ENCODE results near the gene TBC1D24.
A peak's percentile ranks its signal among the peaks of the same experiment; 100 is the strongest.
"Not testable (repeated sequence)": the region's sequence is repeated elsewhere in the genome, so short reads cannot be mapped to it uniquely, and the experiment has no call there.

TBC1D24 gene

DNA sequence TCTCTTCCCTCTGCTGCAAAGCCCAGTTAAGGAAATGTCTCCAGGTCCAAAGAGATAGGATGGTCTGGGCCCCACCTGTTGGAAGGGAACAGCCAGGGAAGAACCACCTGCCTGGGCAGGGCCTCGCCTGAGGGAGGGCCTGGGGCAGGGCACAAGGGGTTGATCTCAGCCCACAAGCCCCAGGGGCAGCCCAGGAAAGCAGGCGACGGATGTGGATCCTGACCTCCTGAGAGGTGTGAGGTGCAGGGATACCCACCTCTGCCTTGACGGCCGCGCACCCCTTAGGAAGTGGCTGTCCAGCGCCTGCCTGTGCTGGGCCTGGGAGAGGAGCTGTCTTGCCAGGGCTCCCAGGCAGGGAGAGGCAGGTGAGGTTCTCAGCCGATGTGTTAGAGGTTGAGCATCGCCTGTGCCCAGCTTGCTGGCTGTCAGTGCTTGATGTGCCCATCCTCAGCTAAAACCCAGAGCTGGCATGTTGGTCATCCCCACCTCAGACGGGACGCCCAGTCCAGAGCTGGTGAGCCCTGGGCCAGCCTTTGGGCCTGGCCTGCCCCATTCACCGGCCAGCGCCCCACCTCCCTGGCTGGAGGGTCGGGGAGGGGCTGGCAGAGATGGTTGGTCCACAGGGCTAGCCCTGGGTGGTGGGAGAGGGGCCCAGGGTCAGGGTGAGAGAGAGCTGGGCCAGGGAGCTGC is 55.8 kb downstream of the TBC1D24 start:
- DNase-seq (ENCODE audit: low read depth in 4 of 4, low spot score in 1 of 4): no peak

DNA sequence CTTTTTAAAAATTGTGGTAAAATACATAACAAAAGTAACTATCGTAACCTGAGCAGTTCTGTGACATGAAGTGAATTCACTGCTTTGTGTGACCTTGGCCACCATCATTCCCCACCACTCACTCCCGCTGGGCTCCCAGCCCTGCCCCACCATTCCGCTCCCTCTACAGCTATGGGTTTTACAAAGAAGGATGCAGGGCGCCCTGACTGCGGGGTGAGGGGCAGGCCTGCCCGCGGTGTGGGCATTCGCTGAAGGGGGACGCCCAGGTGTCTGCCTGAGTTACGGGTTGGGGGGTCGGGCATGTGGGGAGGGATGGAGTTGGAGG is 56.4 kb downstream of the TBC1D24 start, which contains the start of gene CEMP1:
CEMP1 (minus strand) TSS at position 38 of the 325 bp plus-strand sequence. CDS start 335 bp downstream, outside the sequence.
- no peak for DNase-seq (ENCODE audit: low read depth in 4 of 4, low spot score in 1 of 4)

- peak; percentile 86 to 98 (median 95) for DNase-seq (ENCODE audit: low read depth in 4 of 4, low spot score in 1 of 4)
Observed at GRCh38 chr16:2531696-2532493, 57.0 kb downstream of the TBC1D24 start.

- DNase-seq (ENCODE audit: low read depth in 4 of 4, low spot score in 1 of 4): peak in 2 of 4 experiments; percentile 39 to 45
Observed at GRCh38 chr16:2532494-2533141, 57.7 kb downstream of the TBC1D24 start.

DNA sequence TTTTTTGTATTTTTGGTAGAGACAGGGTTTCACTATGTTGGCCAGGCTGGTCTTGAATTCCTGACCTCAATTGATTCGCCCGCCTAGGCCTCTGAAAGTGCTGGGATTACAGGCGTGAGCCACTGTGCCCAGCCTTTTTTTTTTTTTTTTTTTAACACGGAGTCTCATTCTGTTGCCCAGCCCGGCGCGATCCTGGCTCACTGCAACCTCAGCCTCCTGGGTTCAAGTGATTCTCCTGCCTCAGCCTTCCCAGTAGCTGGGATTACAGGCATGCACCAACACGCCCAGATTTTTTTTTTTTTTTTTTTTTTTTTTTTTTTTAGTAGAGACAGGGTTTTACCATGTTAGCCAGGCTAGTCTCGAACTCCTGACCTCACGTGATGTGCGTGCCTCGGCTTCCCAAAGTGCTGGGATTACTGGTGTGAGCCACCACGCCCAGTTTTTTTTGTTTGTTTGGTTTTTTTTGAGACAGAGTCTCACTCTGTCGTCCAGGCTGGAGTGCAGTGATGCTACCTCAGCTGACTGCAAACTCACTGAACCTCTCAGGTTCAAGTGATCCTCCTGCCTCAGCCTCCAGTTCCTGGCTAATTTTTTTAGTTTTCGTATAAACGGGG is 58.3 kb downstream of the TBC1D24 start:
- not testable (repeated sequence) for DNase-seq (ENCODE audit: low read depth in 4 of 4, low spot score in 1 of 4)

GRCh38 chr16:2533912-2534311 is 59.0 kb downstream of the TBC1D24 start:
- no peak for DNase-seq (ENCODE audit: low read depth in 4 of 4, low spot score in 1 of 4)

DNA sequence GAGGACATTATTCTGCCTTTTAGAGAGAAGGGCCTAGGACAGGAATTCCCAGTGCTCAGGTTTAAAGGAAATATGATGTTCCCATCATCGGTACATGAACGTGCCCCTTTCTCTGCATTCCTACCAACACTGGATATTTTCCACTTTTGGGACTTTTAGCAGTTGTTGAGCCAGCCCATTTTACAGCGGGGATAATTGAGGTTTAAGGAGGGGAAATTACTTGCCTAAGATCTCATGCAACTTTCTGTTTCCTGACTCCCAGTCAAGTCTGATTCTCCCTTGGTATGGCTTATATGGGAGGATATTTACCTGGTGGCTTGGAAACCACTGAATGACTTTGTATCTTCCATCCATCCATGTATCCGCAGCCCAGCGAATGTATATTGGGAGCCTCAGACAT is 59.4 kb downstream of the TBC1D24 start:
- not testable (repeated sequence) for DNase-seq (ENCODE audit: low read depth in 4 of 4, low spot score in 1 of 4)

DNA sequence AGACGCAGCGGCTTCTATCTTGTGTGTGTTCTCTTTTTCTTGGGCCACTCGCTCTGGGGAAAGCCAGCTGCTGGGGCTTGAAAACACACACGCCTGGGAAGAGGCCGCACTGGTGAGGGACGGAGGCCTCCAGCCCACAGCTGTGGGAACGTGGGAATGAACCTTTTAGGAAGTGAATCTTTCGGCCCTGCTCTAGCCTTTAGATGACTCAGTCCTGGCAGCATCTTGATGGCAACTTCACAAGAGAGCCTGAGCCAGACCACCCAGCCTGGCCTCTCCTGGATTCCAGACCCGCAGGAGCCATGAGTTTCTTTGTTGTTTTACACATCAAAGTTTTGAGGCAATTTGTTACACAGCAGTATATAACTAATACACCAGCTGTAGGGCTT is 60.7 kb downstream of the TBC1D24 start:
- DNase-seq (ENCODE audit: low read depth in 4 of 4, low spot score in 1 of 4): no peak

GRCh38 chr16:2537451-2538379 is 62.8 kb downstream of the TBC1D24 start, which contains the start of gene PDPK1:
TSS of gene PDPK1 (plus strand) at chr16:2538021. CDS start at chr16:2538113, 92 bp downstream.
- DNase-seq (ENCODE audit: low read depth in 4 of 4, low spot score in 1 of 4): peak; percentile 71 to 89 (median 84)

DNA sequence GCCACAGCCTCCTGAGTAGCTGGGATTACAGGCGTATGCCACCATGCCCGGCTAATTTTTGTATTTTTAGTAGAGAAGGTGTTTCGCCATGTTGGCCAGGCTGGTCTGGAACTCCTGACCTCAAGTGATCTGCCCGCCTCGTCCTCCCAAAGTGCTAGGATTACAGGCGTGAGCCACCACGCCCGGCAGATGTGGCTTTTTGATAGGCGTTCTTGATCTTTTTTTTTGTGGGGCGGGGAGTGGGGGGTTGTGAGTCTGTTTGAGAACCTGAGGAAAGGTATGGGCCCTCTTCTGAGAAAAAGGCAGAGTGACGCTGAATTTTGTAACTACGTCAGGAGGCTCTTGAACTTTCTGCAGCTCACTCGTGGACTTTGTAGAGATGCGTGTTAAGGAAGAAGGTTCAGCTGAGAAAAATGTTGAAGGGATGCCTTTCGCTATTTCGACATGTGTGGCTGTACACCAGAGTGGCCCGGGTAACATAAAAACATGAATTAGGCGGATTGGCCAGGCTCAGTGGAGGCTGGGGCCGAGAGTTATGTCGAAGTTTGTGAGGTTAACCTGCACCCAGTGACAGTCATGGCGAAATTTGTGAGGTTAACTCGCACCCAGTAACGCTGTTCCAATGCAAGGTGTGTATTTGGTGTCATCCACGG is 64.4 kb downstream of the TBC1D24 start:
- DNase-seq (ENCODE audit: low read depth in 4 of 4, low spot score in 1 of 4): not testable (repeated sequence)

GRCh38 chr16:2539845-2540458 is 65.0 kb downstream of the TBC1D24 start:
- DNase-seq (ENCODE audit: low read depth in 4 of 4, low spot score in 1 of 4): peak in 1 of 4 experiments; percentile 25

DNA sequence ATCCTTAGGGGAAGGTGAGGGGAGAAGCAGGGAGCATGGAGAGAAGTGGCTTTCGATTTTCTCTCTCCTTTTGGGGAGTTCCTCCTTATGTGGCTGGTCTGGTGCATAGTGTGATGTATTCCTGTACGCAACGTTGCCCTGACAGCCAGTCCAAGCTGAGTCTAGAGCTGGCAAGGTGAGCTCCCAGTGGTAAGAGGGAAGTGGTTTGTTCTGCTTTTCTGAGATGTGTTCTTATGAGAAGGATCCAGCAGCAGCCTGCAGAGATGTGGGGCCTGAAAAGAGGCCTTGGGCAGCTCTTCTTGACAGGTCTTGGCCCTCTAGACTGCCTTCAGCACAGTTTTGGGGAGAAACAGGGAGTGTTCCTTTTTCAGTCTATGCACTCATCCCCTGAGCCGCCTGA is 66.0 kb downstream of the TBC1D24 start:
- not testable (repeated sequence) for DNase-seq (ENCODE audit: low read depth in 4 of 4, low spot score in 1 of 4)

DNA sequence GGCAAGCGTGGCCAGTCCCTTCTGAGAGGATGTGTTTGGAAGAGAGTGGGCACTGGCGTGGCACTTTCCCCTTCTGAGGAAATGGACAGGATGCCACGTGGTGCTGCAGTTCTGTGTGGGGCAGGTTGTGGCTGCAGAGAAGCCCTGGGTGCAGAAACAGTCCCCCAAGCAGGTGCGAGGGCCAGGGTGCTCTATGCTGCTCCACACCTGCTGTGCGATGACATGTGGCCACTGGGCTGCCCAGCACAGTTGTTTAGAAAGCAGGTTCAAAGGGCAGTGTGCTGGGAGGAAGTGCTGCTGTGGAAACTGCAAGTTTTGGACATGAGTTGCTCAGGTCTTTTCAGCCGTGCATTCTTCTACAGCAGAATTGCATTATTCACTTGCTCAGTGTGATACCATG is 66.5 kb downstream of the TBC1D24 start:
- DNase-seq (ENCODE audit: low read depth in 4 of 4, low spot score in 1 of 4): not testable (repeated sequence)

- not testable (repeated sequence) for DNase-seq (ENCODE audit: low read depth in 4 of 4, low spot score in 1 of 4)
Observed at GRCh38 chr16:2543771-2544170, 68.8 kb downstream of the TBC1D24 start.

DNA sequence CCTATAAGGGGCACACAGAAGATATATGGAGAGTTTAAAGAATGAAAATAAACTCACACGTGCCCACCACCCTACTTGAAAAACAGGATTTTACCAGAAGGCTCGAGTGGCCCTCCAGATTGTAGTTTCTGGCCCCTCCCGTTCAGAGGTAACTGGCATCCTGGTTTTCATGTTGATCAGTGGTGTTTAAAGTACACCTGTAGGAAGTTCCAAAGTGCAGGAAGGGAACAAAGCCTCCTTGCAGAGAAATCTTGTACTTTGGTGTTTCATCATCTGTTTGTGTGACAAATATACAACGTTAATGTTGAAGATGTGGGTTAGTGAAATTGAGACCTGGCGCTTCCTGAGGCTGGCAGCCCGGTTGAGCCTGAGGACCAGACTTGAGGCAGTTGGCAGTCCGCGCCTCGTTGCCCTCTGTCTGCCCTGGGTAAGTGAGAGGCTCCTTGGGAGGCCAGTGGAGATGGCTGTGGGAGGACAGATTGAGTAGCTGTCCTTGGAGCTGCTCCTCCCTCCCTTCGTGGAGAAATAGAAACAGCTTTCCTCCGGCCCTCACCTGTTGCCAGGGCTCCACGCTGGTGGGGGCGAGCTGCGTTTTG is 75.5 kb downstream of the TBC1D24 start:
- not testable (repeated sequence) for DNase-seq (ENCODE audit: low read depth in 4 of 4, low spot score in 1 of 4)

- DNase-seq (ENCODE audit: low read depth in 4 of 4, low spot score in 1 of 4): not testable (repeated sequence)
Observed at GRCh38 chr16:2551420-2551889, 76.5 kb downstream of the TBC1D24 start.

DNA sequence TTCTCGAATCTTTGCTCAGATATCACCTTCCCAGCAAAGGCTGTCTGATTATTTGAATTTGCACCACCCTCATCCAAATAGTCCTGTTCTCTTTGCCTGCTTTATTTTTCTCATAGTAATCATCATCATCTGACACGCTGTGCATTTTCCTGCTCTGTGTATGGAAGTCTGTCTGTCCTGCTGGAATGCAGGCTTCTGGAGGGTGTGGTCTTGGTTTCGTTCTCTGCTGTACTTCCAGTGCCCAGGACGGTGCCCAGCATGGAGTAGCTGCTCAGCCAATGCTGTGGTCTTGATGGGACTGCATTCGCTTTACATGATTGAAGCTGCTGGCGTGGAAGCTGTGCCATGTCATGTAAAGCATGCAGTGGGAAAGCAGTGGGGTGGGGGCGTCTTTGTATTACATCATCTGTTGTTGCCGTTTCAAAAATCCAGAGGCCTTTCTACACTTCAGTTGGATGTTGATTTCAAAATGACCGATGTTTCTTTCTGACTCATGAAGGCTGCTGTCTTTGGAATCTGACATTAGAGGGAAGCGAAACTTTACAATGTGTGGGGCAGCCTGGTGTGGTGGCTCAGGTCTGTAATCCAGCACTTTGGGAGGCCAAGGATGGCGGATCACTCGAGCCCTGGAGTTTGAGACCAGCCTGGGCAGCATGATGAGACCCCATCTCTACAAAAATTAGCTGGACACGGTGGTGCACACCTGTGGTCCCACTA is 79.9 kb downstream of the TBC1D24 start:
- not testable (repeated sequence) for DNase-seq (ENCODE audit: low read depth in 4 of 4, low spot score in 1 of 4)

All from stimulated activated CD4-positive, alpha-beta T cell treated with anti-CD3 and anti-CD28 coated beads, Interleukin-1b, Interleukin-23, amount 100 ng/mL, for 24 hours (primary cell).